Right atrium auricular region (tissue), 2 donors: ENCODE data around the gene JAKMIP3. TPM values are rescaled to one million over a fixed set of nuclear protein-coding genes. Genes with fewer than 3 reads are reported as not detected.

Experiments
- DNase-seq: peaks from one replicate; pipeline ENCODE4 v3.0.0-alpha.2; 2019; ENCODE audit warnings: low spot score
- H3K27ac ChIP-seq, 2 donors: fragments of 200-600 bp; sonication (generic); 1 replicate in 1 of 2; 2 replicates in 1 of 2; pipeline ENCODE4 v1.5.1; 2016 to 2019
- H3K27me3 ChIP-seq, 2 donors: fragments of 200-600 bp; sonication (generic); one replicate each; pipeline versions ENCODE4 v1.5.1 to v1.6.0; 2017 to 2019
- H3K36me3 ChIP-seq: fragments of 200-600 bp; sonication (generic); one replicate; pipeline ENCODE4 v1.5.1; 2016
- H3K4me1 ChIP-seq, 2 donors: fragments of 200-600 bp; sonication (generic); one replicate each; pipeline versions ENCODE4 v1.5.1 to v1.6.0; 2017 to 2019
- H3K4me3 ChIP-seq, 2 donors: fragments of 200-600 bp; sonication (generic); 1 replicate in 1 of 2; 2 replicates in 1 of 2; pipeline ENCODE4 v1.5.1; 2017 to 2019; ENCODE audit warnings: mild to moderate bottlenecking in 1 of 2, moderate library complexity in 1 of 2
- H3K9me3 ChIP-seq, 2 donors: fragments of 200-600 bp; sonication (generic); one replicate each; pipeline ENCODE4 v1.5.1; 2019
- CTCF ChIP-seq, 2 donors: fragments of 200-600 bp; sonication (generic); IDR thresholded peaks; one replicate each; pipeline ENCODE4 v1.5.1; 2019; ENCODE audit warnings: antibody characterized with exemption in 2 of 2
- total RNA-seq, 2 donors: library from RNA; depleted of rRNA; stranded (reverse); fragments of >200 nt; gene quantifications; one replicate each; pipeline ENCODE4 v1.1.0, GENCODE V29; 2016

The JAKMIP3 gene
- total RNA-seq, 2 donors from 2014 or later, result 0.20 to 0.44 TPM

GRCh38 chr10:132102071-132102716 is 36.4 kb downstream of the JAKMIP3 start:
- TF ChIP-seq CTCF (IDR thresholded peaks at IDR 0.05), result no peak
- Histone ChIP-seq H3K27ac (no peak overlapping the region), H3K9me3 (no peaks in the 10 kb centered on the region), H3K4me1 (no peaks in the 10 kb centered on the region), H3K36me3 (no peaks in the 10 kb centered on the region), H3K4me3 (no peak overlapping the region), H3K27me3 (no peaks in the 10 kb centered on the region)
- DNase-seq, result peak; percentile 43

- no peaks in the 10 kb centered on the region for H3K4me1 ChIP-seq
- no peak overlapping the region for H3K4me3 ChIP-seq
- peak; percentile 28 for DNase-seq
- no peak overlapping the region for H3K27ac ChIP-seq
- no peak for TF ChIP-seq CTCF (IDR thresholded peaks at IDR 0.05)
- H3K9me3 ChIP-seq, result no peaks in the 10 kb centered on the region
- H3K27me3 ChIP-seq, result no peaks in the 10 kb centered on the region
- no peaks in the 10 kb centered on the region for H3K36me3 ChIP-seq
Measured at GRCh38 chr10:132102717-132103110, 37.0 kb downstream of the JAKMIP3 start.

GRCh38 chr10:132103116-132103910 is 37.6 kb downstream of the JAKMIP3 start:
- DNase-seq, result peak; percentile 36
- no peaks in the 10 kb centered on the region for H3K36me3 ChIP-seq
- H3K4me1 ChIP-seq, result no peaks in the 10 kb centered on the region
- no peaks in the 10 kb centered on the region for H3K9me3 ChIP-seq
- no peak for TF ChIP-seq CTCF (IDR thresholded peaks at IDR 0.05)
- H3K27me3 ChIP-seq, result no peaks in the 10 kb centered on the region
- H3K27ac ChIP-seq, result no peak overlapping the region
- H3K4me3 ChIP-seq, result no peak overlapping the region

- H3K9me3 ChIP-seq, result no peaks in the 10 kb centered on the region
- peak; percentile 23 for DNase-seq
- no peak overlapping the region for H3K4me3 ChIP-seq
- no peaks in the 10 kb centered on the region for H3K27me3 ChIP-seq
- H3K4me1 ChIP-seq, result no peaks in the 10 kb centered on the region
- H3K36me3 ChIP-seq, result no peaks in the 10 kb centered on the region
- H3K27ac ChIP-seq, result no peak overlapping the region
- no peak for TF ChIP-seq CTCF (IDR thresholded peaks at IDR 0.05)
Measured at GRCh38 chr10:132104062-132104461, 38.3 kb downstream of the JAKMIP3 start.

GRCh38 chr10:132104471-132105301 is 38.9 kb downstream of the JAKMIP3 start:
- peak; percentile 55 for DNase-seq
- Histone ChIP-seq H3K4me3 (no peak overlapping the region), H3K4me1 (no peaks in the 10 kb centered on the region), H3K27me3 (no peaks in the 10 kb centered on the region), H3K27ac (no peak overlapping the region), H3K9me3 (no peaks in the 10 kb centered on the region), H3K36me3 (no peaks in the 10 kb centered on the region)
- no peak for TF ChIP-seq CTCF (IDR thresholded peaks at IDR 0.05)
